Choroid plexus epithelial cell (primary cell): ENCODE data around the gene SAMD14.
A peak's percentile ranks its signal among the peaks of the same experiment; 100 is the strongest.

Experiments used
- DNase-seq: peaks from one replicate; pipeline ENCODE4 v3.0.0-alpha.2; 2010; ENCODE audit warnings: low read depth
- H3K4me3 ChIP-seq: 2 replicates; pipeline ENCODE4 v1.5.1; 2011; ENCODE audit warnings: low read depth, mild to moderate bottlenecking, control low read depth, low read length, moderate library complexity
- TF ChIP-seq, protein P1 (sequence below): conservative IDR thresholded peaks from 2 replicates; pipeline ENCODE4 v1.5.1; 2011; ENCODE audit warnings: low read depth, mild to moderate bottlenecking, control low read depth, inconsistent platforms, low read length, moderate library complexity

The SAMD14 gene

DNA sequence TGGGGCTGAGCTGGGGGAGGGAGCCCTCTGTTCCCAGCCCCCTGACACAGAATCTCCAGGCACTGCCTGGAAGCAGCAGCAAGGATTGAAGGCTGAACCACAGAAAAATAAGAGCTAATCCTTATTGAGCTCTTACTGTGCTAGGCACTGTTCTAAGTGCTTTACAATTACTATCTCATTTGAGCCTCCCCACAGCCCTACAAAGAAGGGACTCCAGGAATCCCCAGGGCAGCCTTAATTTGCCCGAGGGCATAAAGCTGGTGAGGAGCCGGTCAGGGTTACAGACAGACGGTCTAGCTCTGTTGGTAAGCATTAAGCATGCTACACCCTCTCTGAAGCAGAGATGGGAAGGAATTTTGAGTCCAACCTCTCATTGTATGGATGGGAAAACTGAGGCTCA, 7.0 kb downstream of the SAMD14 start:
- H3K4me3 ChIP-seq = no peak overlapping the region
- TF ChIP-seq, protein P1, sequence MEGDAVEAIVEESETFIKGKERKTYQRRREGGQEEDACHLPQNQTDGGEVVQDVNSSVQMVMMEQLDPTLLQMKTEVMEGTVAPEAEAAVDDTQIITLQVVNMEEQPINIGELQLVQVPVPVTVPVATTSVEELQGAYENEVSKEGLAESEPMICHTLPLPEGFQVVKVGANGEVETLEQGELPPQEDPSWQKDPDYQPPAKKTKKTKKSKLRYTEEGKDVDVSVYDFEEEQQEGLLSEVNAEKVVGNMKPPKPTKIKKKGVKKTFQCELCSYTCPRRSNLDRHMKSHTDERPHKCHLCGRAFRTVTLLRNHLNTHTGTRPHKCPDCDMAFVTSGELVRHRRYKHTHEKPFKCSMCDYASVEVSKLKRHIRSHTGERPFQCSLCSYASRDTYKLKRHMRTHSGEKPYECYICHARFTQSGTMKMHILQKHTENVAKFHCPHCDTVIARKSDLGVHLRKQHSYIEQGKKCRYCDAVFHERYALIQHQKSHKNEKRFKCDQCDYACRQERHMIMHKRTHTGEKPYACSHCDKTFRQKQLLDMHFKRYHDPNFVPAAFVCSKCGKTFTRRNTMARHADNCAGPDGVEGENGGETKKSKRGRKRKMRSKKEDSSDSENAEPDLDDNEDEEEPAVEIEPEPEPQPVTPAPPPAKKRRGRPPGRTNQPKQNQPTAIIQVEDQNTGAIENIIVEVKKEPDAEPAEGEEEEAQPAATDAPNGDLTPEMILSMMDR = no peak
- DNase-seq = no peak

DNA sequence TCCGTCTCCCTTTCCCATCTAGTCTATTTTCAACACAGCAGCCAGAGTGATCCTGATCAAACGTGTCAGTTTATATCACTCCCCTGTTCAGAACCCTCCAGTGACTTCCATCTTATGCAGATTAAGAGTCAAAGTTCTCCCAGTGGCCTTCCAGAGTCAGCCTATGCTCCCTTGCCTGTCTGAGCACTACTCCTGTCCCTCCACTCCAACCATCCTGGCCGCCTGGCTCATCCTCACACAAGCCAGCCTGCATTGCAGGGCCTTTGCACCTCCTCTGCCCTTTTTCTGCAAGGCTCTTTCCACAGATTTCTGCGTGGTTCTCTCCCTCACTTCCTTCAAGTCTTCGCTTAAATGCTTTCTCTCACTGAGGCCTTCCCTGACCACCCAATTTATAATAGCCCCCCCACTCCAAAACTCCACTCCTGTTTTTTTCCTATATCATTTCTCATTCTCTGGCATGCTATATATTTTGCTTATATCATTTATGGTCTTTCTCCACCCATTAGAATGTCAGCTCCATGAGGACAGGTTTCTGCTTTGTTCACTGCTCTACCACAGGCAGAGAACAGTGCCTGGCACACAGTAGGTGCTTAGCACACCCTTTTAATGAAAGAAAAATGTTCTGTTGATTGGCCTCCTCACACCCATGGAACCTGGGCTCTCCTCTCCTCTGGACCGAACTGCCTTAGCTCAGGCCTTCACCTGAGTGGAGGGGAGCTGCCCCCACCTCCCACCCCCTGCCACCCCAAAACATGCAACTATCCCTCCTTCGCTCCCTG, 9.3 kb downstream of the SAMD14 start:
- TF ChIP-seq, protein P1 = no peak
- DNase-seq = no peak
- H3K4me3 ChIP-seq = no peak overlapping the region

DNA sequence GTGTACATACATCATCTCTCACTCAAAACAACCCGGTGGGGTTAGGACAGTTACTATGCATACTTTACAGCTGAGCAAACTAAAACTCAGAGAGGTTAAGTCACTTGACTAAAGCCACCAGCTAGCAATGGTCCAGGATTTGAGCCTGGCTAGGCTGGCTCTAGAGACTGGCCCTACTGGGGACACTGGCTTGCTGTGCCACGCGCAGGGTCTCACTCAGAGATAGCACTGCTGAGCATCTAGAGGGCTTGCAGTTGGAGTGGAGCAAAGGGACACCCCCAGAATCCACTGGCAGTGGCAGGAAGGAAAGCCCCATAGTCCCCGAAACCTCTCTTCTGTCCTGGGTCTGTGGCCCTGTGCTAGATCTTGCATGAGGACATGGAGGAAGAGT, 11.1 kb downstream of the SAMD14 start:
- DNase-seq = no peak
- H3K4me3 ChIP-seq = no peak overlapping the region
- TF ChIP-seq, protein P1 = no peak

DNA sequence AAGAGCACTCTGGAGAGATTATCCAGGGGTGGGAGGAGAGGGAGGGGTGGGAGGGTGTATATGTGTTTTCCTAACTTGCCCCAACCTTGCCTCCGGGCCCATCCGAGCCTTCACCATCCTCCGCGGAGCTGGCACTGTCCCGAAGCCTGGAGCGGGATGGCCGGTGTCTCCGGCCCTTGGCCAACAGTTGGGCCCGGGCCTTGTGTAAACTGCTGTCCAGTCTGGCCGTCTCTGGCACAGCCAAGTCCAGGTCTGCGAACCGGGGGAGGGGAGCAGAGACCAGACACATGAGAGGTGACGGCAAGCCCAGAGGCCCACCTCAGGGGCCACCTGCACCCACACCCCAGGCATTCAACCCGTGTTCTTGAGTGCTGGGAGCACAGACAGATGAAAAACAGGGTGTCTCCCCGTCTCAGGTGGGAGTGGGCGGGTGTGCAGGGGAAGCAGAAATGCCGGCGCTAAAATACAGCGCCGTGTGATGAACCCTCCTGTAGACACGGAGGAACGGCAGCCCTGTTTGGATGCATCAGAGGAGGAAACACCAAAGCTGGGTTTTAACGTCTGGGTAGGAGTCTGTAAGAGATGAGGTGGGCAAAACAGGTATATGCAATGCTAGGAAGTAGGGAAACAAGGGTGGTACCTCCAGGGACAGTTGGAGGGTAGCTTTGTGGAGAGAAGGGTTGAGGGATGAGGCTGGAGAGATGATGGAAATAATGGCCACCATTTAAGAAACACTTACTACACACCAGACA, 11.7 kb downstream of the SAMD14 start:
- H3K4me3 ChIP-seq = no peak overlapping the region
- DNase-seq = no peak
- TF ChIP-seq, protein P1 = no peak

DNA sequence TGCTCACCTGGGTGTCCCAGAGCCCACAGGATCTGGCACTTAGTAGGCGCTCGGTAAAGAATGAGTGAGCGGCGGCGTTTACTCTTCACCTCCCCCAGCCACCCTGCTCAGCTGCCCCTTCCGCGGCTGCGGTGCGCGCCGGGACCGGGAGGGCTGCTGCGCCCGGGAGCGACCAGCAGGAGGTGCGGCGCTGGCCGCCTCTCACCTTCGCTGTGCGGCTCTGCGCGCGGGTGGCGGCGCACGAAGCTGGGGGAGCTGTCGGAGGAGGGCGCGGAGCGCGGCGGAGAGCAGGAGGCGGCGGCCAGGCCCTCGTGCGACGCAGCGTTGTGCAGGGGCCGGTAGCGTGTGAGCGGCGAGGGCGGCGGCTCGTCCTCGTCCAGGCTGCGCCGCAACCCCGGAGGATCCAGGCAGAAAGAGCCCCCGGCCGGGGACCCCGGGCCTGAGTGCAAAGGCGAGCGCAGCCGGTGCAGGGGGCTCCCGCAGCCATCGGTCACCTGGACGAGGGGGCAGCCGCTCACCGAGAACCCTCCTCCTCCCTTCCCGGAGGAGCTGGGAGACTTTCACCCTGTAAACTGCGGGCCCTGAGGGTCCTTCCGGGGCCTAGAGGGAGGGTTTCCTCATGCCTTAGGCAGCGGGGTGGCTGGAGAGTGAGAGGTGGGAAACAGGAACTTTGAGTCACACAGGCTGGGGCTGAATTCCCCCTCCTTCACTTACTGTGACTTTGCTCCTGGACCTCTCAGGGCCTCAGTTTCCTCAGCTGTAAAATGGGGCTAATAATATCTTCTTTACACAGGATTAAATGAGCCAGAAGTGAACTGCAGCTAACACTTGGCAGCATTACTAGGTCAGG, 12.5 kb downstream of the SAMD14 start:
- TF ChIP-seq, protein P1 = peak; percentile 43
- DNase-seq = peak; percentile 56
- no peak overlapping the region for H3K4me3 ChIP-seq

DNA sequence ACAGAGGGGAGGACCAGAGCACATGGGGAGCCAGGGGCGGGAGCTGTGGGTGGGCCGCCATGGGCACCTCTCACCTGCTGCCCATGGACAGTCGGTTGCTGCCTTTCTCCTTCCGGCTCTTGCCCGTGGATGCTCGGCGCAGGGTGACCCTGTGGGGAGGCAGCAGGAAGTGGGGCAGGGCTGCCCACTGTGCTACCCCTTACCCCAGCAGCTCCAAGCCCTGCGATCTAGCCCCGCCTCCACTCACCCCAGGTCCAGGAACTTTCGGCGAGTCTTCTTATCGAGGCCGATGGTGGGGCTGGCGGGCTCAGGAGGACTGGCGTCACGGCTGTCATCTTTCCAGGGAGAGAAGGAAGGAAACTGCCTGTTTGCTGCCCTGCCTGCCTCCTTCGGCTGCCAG, 14.2 kb downstream of the SAMD14 start:
- no peak overlapping the region for H3K4me3 ChIP-seq
- TF ChIP-seq, protein P1 = no peak
- DNase-seq = no peak
